K562 (cell line): ENCODE results near the gene DCAF6.

Source experiments
- EZH2 ChIP-seq: IDR thresholded peaks from 2 replicates; pipeline ENCODE4 v1.6.1; 2012; ENCODE audit warnings: low read depth, mild to moderate bottlenecking, inconsistent platforms, low read length, borderline replicate concordance
- MTA1 ChIP-seq: fragments of 450-650 bp; IDR thresholded peaks from 2 replicates; pipeline ENCODE4 v1.6.1; 2017; ENCODE audit warnings: borderline replicate concordance
- NR3C1 ChIP-seq: sonication (generic); formaldehyde crosslinking; IDR thresholded peaks from 2 replicates; pipeline ENCODE4 v1.8.1; 2022; ENCODE audit warnings: missing genetic modification reagents
- POLR2A ChIP-seq: fragments of 450-650 bp; conservative IDR thresholded peaks from 2 replicates; pipeline ENCODE4 v1.6.1; 2016
- SP1 ChIP-seq: sonication (generic); formaldehyde crosslinking; IDR thresholded peaks from 2 replicates; pipeline ENCODE4 v1.8.1; 2022; ENCODE audit warnings: mild to moderate bottlenecking, missing genetic modification reagents
- ZNF444 ChIP-seq: fragments of 250-450 bp; sonication (Bioruptor Pico); IDR thresholded peaks from 2 replicates; pipeline ENCODE4 v1.4.0; 2020; ENCODE audit warnings: mild to moderate bottlenecking, moderate library complexity
- TF ChIP-seq, protein P1 (sequence below), 3 experiments: IDR thresholded peaks in 2 of 3; conservative IDR thresholded peaks in 1 of 3; 2 replicates each; pipeline ENCODE4 v1.5.1; 2011 to 2012; ENCODE audit warnings: low read length in 3 of 3, mild to moderate bottlenecking in 3 of 3, control low read depth in 2 of 3, improper control_type of control experiment in 1 of 3, inconsistent platforms in 1 of 3, low read depth in 1 of 3, mixed read lengths in 1 of 3, moderate library complexity in 1 of 3; ENCODE audit not compliant: insufficient read depth in 2 of 3
- TF ChIP-seq, protein P2 (sequence below): fragments of 250-450 bp; sonication (Bioruptor Pico); IDR thresholded peaks from 2 replicates; pipeline ENCODE4 v1.8.0; 2022; ENCODE audit warnings: inconsistent platforms, mild to moderate bottlenecking, moderate library complexity, borderline replicate concordance
- TF ChIP-seq, protein P3 (sequence below), 2 experiments: fragments of 450-650 bp; formaldehyde crosslinking in 1 of 2; IDR thresholded peaks; 2 replicates each; pipeline versions ENCODE4 v1.4.0 to v1.6.1; 2014 to 2020; ENCODE audit warnings: mild to moderate bottlenecking in 2 of 2, borderline replicate concordance in 1 of 2, low read depth in 1 of 2

DNA sequence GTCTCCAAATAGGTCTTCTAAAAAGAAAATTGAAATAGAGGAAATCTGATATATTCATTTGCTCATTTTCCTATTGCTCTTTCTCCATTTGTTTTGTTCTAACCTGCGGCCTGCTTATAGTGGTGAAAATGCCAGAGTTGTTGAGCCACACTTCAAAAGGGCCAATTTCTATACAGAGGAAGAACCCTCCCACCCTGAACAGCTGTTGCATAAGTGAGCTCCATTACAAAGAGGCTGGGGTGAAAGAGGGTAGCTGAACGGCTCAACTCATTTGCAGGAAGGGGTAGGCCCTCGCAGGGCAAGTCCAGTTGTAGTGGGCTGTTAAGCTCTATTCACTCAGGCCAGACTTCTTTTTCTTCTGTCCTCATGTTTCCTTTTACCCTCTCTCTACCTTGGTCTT lies 31.3 kb upstream of the DCAF6 start:
- TF ChIP-seq ZNF444 (CRISPR knock-in tag) (no peak), EZH2 (no peak), POLR2A (no peak), SP1 (CRISPR knock-in tag) (no peak), MTA1 (no peak), NR3C1 (CRISPR knock-in tag) (no peak)
- TF ChIP-seq, protein P1, sequence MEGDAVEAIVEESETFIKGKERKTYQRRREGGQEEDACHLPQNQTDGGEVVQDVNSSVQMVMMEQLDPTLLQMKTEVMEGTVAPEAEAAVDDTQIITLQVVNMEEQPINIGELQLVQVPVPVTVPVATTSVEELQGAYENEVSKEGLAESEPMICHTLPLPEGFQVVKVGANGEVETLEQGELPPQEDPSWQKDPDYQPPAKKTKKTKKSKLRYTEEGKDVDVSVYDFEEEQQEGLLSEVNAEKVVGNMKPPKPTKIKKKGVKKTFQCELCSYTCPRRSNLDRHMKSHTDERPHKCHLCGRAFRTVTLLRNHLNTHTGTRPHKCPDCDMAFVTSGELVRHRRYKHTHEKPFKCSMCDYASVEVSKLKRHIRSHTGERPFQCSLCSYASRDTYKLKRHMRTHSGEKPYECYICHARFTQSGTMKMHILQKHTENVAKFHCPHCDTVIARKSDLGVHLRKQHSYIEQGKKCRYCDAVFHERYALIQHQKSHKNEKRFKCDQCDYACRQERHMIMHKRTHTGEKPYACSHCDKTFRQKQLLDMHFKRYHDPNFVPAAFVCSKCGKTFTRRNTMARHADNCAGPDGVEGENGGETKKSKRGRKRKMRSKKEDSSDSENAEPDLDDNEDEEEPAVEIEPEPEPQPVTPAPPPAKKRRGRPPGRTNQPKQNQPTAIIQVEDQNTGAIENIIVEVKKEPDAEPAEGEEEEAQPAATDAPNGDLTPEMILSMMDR (IDR thresholded peaks at IDR 0.05 in 2 of 3, conservative IDR thresholded peaks at IDR 0.05 in 1 of 3; ENCODE audit: insufficient read depth in 2 of 3, low read depth in 1 of 3, low read length in 3 of 3) = no peak
- TF ChIP-seq, protein P2, sequence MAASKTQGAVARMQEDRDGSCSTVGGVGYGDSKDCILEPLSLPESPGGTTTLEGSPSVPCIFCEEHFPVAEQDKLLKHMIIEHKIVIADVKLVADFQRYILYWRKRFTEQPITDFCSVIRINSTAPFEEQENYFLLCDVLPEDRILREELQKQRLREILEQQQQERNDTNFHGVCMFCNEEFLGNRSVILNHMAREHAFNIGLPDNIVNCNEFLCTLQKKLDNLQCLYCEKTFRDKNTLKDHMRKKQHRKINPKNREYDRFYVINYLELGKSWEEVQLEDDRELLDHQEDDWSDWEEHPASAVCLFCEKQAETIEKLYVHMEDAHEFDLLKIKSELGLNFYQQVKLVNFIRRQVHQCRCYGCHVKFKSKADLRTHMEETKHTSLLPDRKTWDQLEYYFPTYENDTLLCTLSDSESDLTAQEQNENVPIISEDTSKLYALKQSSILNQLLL (CRISPR knock-in tag) = no peak
- TF ChIP-seq, protein P3, sequence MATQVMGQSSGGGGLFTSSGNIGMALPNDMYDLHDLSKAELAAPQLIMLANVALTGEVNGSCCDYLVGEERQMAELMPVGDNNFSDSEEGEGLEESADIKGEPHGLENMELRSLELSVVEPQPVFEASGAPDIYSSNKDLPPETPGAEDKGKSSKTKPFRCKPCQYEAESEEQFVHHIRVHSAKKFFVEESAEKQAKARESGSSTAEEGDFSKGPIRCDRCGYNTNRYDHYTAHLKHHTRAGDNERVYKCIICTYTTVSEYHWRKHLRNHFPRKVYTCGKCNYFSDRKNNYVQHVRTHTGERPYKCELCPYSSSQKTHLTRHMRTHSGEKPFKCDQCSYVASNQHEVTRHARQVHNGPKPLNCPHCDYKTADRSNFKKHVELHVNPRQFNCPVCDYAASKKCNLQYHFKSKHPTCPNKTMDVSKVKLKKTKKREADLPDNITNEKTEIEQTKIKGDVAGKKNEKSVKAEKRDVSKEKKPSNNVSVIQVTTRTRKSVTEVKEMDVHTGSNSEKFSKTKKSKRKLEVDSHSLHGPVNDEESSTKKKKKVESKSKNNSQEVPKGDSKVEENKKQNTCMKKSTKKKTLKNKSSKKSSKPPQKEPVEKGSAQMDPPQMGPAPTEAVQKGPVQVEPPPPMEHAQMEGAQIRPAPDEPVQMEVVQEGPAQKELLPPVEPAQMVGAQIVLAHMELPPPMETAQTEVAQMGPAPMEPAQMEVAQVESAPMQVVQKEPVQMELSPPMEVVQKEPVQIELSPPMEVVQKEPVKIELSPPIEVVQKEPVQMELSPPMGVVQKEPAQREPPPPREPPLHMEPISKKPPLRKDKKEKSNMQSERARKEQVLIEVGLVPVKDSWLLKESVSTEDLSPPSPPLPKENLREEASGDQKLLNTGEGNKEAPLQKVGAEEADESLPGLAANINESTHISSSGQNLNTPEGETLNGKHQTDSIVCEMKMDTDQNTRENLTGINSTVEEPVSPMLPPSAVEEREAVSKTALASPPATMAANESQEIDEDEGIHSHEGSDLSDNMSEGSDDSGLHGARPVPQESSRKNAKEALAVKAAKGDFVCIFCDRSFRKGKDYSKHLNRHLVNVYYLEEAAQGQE (IDR thresholded peaks at IDR 0.05; ENCODE audit: borderline replicate concordance) = no peak
- TF ChIP-seq, protein P3 (CRISPR knock-in tag; IDR thresholded peaks at IDR 0.05; ENCODE audit: low read depth) = no peak
